Loucy (cell line): Measurements from ENCODE around the gene DTNB.

Experiments used
- H2AFZ ChIP-seq: fragments of 200-600 bp; sonication (generic); 2 replicates; pipeline ENCODE4 v1.6.0; 2016; ENCODE audit warnings: antibody characterized with exemption, mild to moderate bottlenecking, low read length, moderate library complexity
- H3F3A ChIP-seq: fragments of 200-600 bp; 2 replicates; pipeline ENCODE4 v1.6.0; 2016; ENCODE audit warnings: antibody characterized with exemption, low read depth, mild to moderate bottlenecking
- H3K27me3 ChIP-seq: fragments of 200-600 bp; sonication (generic); 2 replicates; pipeline ENCODE4 v1.6.1; 2014; ENCODE audit warnings: low read length, mild to moderate bottlenecking; ENCODE audit not compliant: insufficient read depth, poor library complexity, severe bottlenecking
- H3K36me3 ChIP-seq: fragments of 200-600 bp; sonication (generic); 2 replicates; pipeline ENCODE4 v1.6.1; 2016; ENCODE audit warnings: low read length; ENCODE audit not compliant: insufficient read depth
- H3K4me1 ChIP-seq: fragments of 200-600 bp; sonication (generic); 2 replicates; pipeline ENCODE4 v1.5.1; 2014; ENCODE audit warnings: low read length, mild to moderate bottlenecking; ENCODE audit not compliant: insufficient read depth, poor library complexity, severe bottlenecking
- H3K4me2 ChIP-seq: fragments of 200-600 bp; sonication (generic); 2 replicates; pipeline ENCODE4 v1.6.0; 2014; ENCODE audit warnings: antibody characterized with exemption, low read length, low read depth, mild to moderate bottlenecking; ENCODE audit not compliant: poor library complexity, severe bottlenecking
- H3K4me3 ChIP-seq: fragments of 200-600 bp; sonication (generic); 2 replicates; pipeline ENCODE4 v1.5.1; 2014; ENCODE audit warnings: low read length, mild to moderate bottlenecking, mixed read lengths; ENCODE audit not compliant: poor library complexity, severe bottlenecking
- H3K79me2 ChIP-seq: fragments of 200-600 bp; sonication (generic); 2 replicates; pipeline ENCODE4 v1.6.1; 2014; ENCODE audit warnings: low read length; ENCODE audit not compliant: insufficient read depth
- H3K9ac ChIP-seq: fragments of 200-600 bp; sonication (generic); 2 replicates; pipeline ENCODE4 v1.6.0; 2014; ENCODE audit warnings: mild to moderate bottlenecking, low read depth, low read length, moderate library complexity; ENCODE audit not compliant: poor library complexity, severe bottlenecking
- H3K9me2 ChIP-seq: fragments of 200-600 bp; sonication (generic); replicated peaks from 2 replicates; pipeline ENCODE4 v1.6.1; 2016; ENCODE audit warnings: low read depth, low read length, mixed read lengths
- H3K9me3 ChIP-seq: fragments of 200-600 bp; sonication (generic); 2 replicates; pipeline ENCODE4 v1.6.1; 2014; ENCODE audit warnings: mild to moderate bottlenecking, antibody characterized with exemption, low read length, low read depth; ENCODE audit not compliant: insufficient read depth
- H4K20me1 ChIP-seq: fragments of 200-600 bp; sonication (generic); 2 replicates; pipeline ENCODE4 v1.6.0; 2014; ENCODE audit warnings: antibody characterized with exemption, low read length, mild to moderate bottlenecking; ENCODE audit not compliant: insufficient read depth, poor library complexity, severe bottlenecking
- CTCF ChIP-seq: fragments of 200-600 bp; sonication (generic); conservative IDR thresholded peaks from 2 replicates; pipeline ENCODE4 v1.5.1; 2014; ENCODE audit warnings: mild to moderate bottlenecking, antibody characterized with exemption, low read length
- EZH2phosphoT487 ChIP-seq: fragments of 200-600 bp; IDR thresholded peaks from 2 replicates; pipeline ENCODE4 v1.6.1; 2018; ENCODE audit warnings: antibody characterized with exemption, mild to moderate bottlenecking, moderate library complexity, borderline replicate concordance

Gene DTNB

GRCh38 chr2:25431604-25432003 lies 241.8 kb downstream of the DTNB start:
- Histone ChIP-seq H2AFZ (no peak overlapping the region), H4K20me1 (no peaks in the 10 kb centered on the region), H3K4me2 (no peak overlapping the region), H3K79me2 (no peaks in the 10 kb centered on the region), H3K36me3 (peaks cover 4% of the 10 kb centered on the region), H3F3A (no peaks in the 10 kb centered on the region), H3K9ac (no peak overlapping the region), H3K9me3 (no peaks in the 10 kb centered on the region), H3K9me2 (no peaks in the 10 kb centered on the region), H3K27me3 (no peaks in the 10 kb centered on the region), H3K4me3 (no peak overlapping the region), H3K4me1 (no peaks in the 10 kb centered on the region)
- TF ChIP-seq EZH2phosphoT487 (no peak), CTCF (no peak)

DNA sequence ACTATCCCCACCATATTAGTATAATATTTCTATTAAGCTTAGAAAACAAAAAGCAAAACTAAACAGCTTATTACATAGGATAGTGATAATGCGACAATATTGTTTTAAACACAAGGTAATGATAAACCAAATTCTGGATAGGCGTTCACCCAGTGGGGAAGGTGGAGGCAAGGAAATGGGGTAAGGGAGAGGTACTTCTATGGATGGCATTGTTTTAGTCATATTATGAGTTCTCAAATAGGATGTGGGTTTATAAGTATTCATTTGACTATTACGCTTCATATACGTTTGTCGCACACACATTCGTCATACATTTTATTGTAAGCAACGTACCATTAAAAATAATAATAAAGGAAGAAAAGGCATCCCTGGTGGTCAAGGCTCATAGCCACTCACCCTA lies 242.8 kb downstream of the DTNB start:
- no peaks in the 10 kb centered on the region for H3K4me1 ChIP-seq
- no peaks in the 10 kb centered on the region for H3K27me3 ChIP-seq
- no peaks in the 10 kb centered on the region for H3K9me3 ChIP-seq
- H3K9me2 ChIP-seq, result no peaks in the 10 kb centered on the region
- H3F3A ChIP-seq, result no peaks in the 10 kb centered on the region
- no peak overlapping the region for H3K4me2 ChIP-seq
- H3K36me3 ChIP-seq, result peaks cover under 1% of the 10 kb centered on the region
- H3K9ac ChIP-seq, result no peak overlapping the region
- no peak overlapping the region for H3K4me3 ChIP-seq
- H2AFZ ChIP-seq, result no peak overlapping the region
- no peaks in the 10 kb centered on the region for H3K79me2 ChIP-seq
- no peak for TF ChIP-seq EZH2phosphoT487
- no peak for TF ChIP-seq CTCF
- H4K20me1 ChIP-seq, result no peaks in the 10 kb centered on the region

- Histone ChIP-seq H3K4me2 (no peak overlapping the region), H3K4me1 (peaks cover under 1% of the 10 kb centered on the region), H3K9me3 (no peaks in the 10 kb centered on the region)
Measured at GRCh38 chr2:25426326-25426725, 247.1 kb downstream of the DTNB start.

More at GRCh38 chr2:25426326-25426725, 247.1 kb downstream of the DTNB start:
- no peaks in the 10 kb centered on the region for H3K27me3 ChIP-seq
- no peaks in the 10 kb centered on the region for H3K79me2 ChIP-seq
- no peaks in the 10 kb centered on the region for H3K36me3 ChIP-seq
- no peak overlapping the region for H3K4me3 ChIP-seq
- H3K9me2 ChIP-seq, result no peaks in the 10 kb centered on the region
- no peaks in the 10 kb centered on the region for H4K20me1 ChIP-seq
- H2AFZ ChIP-seq, result no peak overlapping the region
- TF ChIP-seq EZH2phosphoT487 (no peak), CTCF (no peak)
- no peak overlapping the region for H3K9ac ChIP-seq
- no peaks in the 10 kb centered on the region for H3F3A ChIP-seq
